Mammary epithelial cell (primary cell): Measurements from ENCODE around the gene CDKAL1.

Experiments used
- CTCF ChIP-seq, 2 donors: IDR thresholded peaks in 1 of 2; conservative IDR thresholded peaks in 1 of 2; 2 replicates each; pipeline ENCODE4 v1.5.1; 2011 to 2012; ENCODE audit warnings: inconsistent platforms in 2 of 2, low read length in 2 of 2, mild to moderate bottlenecking in 2 of 2, control low read depth in 1 of 2, low read depth in 1 of 2; ENCODE audit not compliant: insufficient read depth in 1 of 2; ENCODE audit errors: extremely low read depth in 1 of 2
- EZH2 ChIP-seq: IDR thresholded peaks from 2 replicates; pipeline ENCODE4 v1.6.1; 2012; ENCODE audit warnings: low read length, inconsistent platforms, borderline replicate concordance

GRCh38 chr6:20660534-20660933, 126.3 kb downstream of the CDKAL1 start:
- no peak for TF ChIP-seq CTCF (conservative IDR thresholded peaks at IDR 0.05 in 1 of 2, IDR thresholded peaks at IDR 0.05 in 1 of 2; ENCODE audit: extremely low read depth in 1 of 2, insufficient read depth in 1 of 2, low read depth in 1 of 2, low read length in 2 of 2)
- no peak for TF ChIP-seq EZH2
